Measurements from ENCODE around the gene METTL25B. TPM values are rescaled to one million over a fixed set of nuclear protein-coding genes. Genes with fewer than 3 reads are reported as not detected.

Gene METTL25B
- total and polyA plus RNA-seq, 10 of the 15 experiments (the other 5 are each of a cell fraction or from before 2014, with no cell fraction given): 5.9 to 25.2 (median 13.5) TPM

- Histone ChIP-seq H3K27me3 (replicated peaks in 1 of 2; ENCODE audit: control insufficient read depth in 2 of 2, insufficient read depth in 2 of 2, low read length in 1 of 2) (no peaks in the 10 kb centered on the region), H3K9ac (ENCODE audit: control insufficient read depth, insufficient read depth, low read length) (no peak overlapping the region), H4K20me1 (ENCODE audit: control insufficient read depth, insufficient read depth) (no peaks in the 10 kb centered on the region), H2AFZ (ENCODE audit: control insufficient read depth, low read depth, low read length) (no peak overlapping the region), H3K9me3 (replicated peaks; ENCODE audit: control insufficient read depth, insufficient read depth, low read length) (no peaks in the 10 kb centered on the region), H3K79me2 (ENCODE audit: control insufficient read depth, insufficient read depth, low read length) (peaks cover 39% of the 10 kb centered on the region), H3K27ac (ENCODE audit: control insufficient read depth, insufficient read depth) (no peak overlapping the region), H3K4me1 (ENCODE audit: control insufficient read depth, insufficient read depth, low read length) (peaks cover 12% of the 10 kb centered on the region), H3K36me3 (ENCODE audit: control insufficient read depth in 2 of 2, insufficient read depth in 2 of 2, low read length in 1 of 2) (no peaks in the 10 kb centered on the region), H3K4me3 (no peak overlapping the region), H3K4me2 (ENCODE audit: control insufficient read depth, insufficient read depth) (no peak overlapping the region)
- ChIA-PET RAD21 (ENCODE audit: unreplicated experiment) (no interaction called here), SMC1A (ENCODE audit: uncharacterized antibody, unreplicated experiment) (no interaction called here), POLR2A (no interaction called here), CTCF (interaction anchor here (3.0 to 4.3 kb wide), 2 partner anchors 11 to 28 kb away, joined by 17 to 19 read pairs; partner anchors contain the start of gene PRCC)
- in situ Hi-C loops (cut with MboI) (no loop called here), intact Hi-C loops (cut with micrococcal nuclease; ENCODE audit: unreplicated experiment) (no loop called here)
- ATAC-seq: no peak
- no peak for DNase-seq (ENCODE audit: low read depth, low spot score)
- no peak for TF ChIP-seq CTCF (IDR thresholded peaks at IDR 0.05 in 2 of 3, conservative IDR thresholded peaks at IDR 0.05 in 1 of 3; ENCODE audit: control insufficient read depth in 2 of 3, extremely low read depth in 1 of 3, insufficient read depth in 1 of 3, low read depth in 3 of 3, low read length in 3 of 3)
- TF ChIP-seq MAX (IDR thresholded peaks at IDR 0.05; ENCODE audit: low read depth, low read length): no peak
- no peak for TF ChIP-seq MYB (IDR thresholded peaks at IDR 0.05; ENCODE audit: borderline replicate concordance, low read depth, low read length)
- no peak for TF ChIP-seq TBL1XR1 (IDR thresholded peaks at IDR 0.05; ENCODE audit: low read depth, low read length)
- TF ChIP-seq HDAC6 (IDR thresholded peaks at IDR 0.05; ENCODE audit: unreplicated experiment): no peak
- no peak for TF ChIP-seq SRF (IDR thresholded peaks at IDR 0.05; ENCODE audit: low read depth in 2 of 2, low read length in 2 of 2)
- TF ChIP-seq TCF3 (IDR thresholded peaks at IDR 0.05; ENCODE audit: borderline replicate concordance, insufficient read depth, low read depth, low read length): no peak
- no peak for TF ChIP-seq CEBPB (IDR thresholded peaks at IDR 0.05; ENCODE audit: borderline replicate concordance in 1 of 2, low read depth in 2 of 2, low read length in 2 of 2)
- TF ChIP-seq CBFB (IDR thresholded peaks at IDR 0.05; ENCODE audit: low read depth): no peak
- no peak for TF ChIP-seq ATF2 (IDR thresholded peaks at IDR 0.05; ENCODE audit: low read length)
- TF ChIP-seq TCF12 (IDR thresholded peaks at IDR 0.05; ENCODE audit: low read depth, low read length): no peak
- no peak for FAIRE-seq
- 75% methylated on average over 8 of the region's 8 CpGs for WGBS (ENCODE audit: insufficient coverage, insufficient replicate concordance, low lambda C conversion rate, missing lambda C conversion rate)
- BruUV-seq (replicated peaks): TSS peak; percentile 25
These were observed 25.9 kb downstream of the METTL25B start for GRCh38 chr1:156754219-156754618.

Data from GM12878 (cell line).